OCI-LY3 (cell line): ENCODE data around the gene FFAR4.

Experiments
- CTCF ChIP-seq: fragments of 200-600, 300-600 bp; sonication (generic); IDR thresholded peaks from 2 replicates; pipeline ENCODE4 v1.5.1; 2014; ENCODE audit warnings: antibody characterized with exemption, low read length, low read depth
- EZH2phosphoT487 ChIP-seq: fragments of 200-600 bp; shearing (Covaris generic); IDR thresholded peaks from 2 replicates; pipeline ENCODE4 v1.6.1; 2018; ENCODE audit warnings: antibody characterized with exemption, mixed run types, low read depth

GRCh38 chr10:93542358-93542791 lies 24.1 kb upstream of the FFAR4 start:
- TF ChIP-seq CTCF, result no peak
- TF ChIP-seq EZH2phosphoT487, result no peak
